GM21528 (cell line): ENCODE results near the gene DUSP12.

Experiments used
- ATAC-seq: cut with Tn5 transposase; IDR thresholded peaks from one replicate; pipeline ENCODE4 v1.9.1; 2021; ENCODE audit warnings: mild to moderate bottlenecking, moderate library complexity; ENCODE audit not compliant: unreplicated experiment, low FRiP score

The DUSP12 gene

DNA sequence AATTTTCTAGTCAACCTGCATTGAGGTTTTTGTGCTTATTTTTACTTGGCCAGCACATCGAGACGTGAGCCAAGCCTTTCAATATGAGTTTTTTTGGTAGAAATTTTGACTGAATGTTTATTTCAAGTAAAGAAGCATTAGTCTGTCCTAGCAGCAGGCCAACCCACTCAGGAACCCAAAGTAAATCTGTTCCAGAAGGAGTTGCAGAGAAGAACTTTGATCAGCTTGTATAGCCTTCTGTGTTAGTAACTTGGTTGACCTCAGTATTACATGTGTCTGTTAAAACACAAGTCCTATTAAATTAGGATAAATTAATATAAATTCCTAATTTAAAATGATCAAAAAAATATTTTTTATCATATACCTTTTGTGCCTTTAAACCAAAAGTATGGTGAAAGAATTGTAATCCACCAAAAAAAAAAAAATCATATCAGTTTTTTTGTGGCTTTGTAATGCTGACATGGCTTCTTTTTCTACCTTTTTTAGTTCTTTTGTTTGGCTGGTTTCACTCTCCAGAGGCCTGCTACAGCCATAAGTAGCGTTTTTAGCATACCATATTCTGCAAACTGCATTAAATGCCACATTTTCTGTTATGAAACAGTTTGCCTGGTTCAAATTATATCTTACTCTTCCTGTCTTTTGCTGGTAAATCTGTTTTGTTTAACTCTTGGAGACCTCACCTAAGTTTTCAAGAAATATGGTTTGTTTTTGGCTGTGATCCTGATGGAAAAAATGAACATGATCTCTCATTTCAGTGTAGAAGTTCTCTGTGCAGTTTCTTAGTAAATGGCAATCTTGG, 56.0 kb downstream of the DUSP12 start:
- ATAC-seq, result no peak
